ENCODE results near the gene ALPL. TPM values are rescaled to one million over a fixed set of nuclear protein-coding genes. Genes with fewer than 3 reads are reported as not detected.

The ALPL gene
- total and polyA plus RNA-seq, 2 donors (not counting 1 experiment from before 2014, with no cell fraction given): 1.3 to 3.6 TPM

GRCh38 chr1:21492356-21492625 is 16.9 kb upstream of the ALPL start:
- Histone ChIP-seq H3K4me2 (ENCODE audit: extremely low read depth, insufficient read depth, low read length) (no peak overlapping the region), H4K20me1 (ENCODE audit: control insufficient read depth, extremely low read depth, insufficient read depth, low read length) (no peaks in the 10 kb centered on the region), H3K27ac (ENCODE audit: insufficient read depth, low read length) (no peak overlapping the region), H2AFZ (ENCODE audit: low read length) (no peak overlapping the region), H3K9ac (ENCODE audit: insufficient read depth, low read length) (no peak overlapping the region), H3K27me3 (ENCODE audit: control insufficient read depth, insufficient read depth, low read length) (peaks cover 21% of the 10 kb centered on the region), H3K4me3 (replicated peaks in 1 of 4; ENCODE audit: control extremely low read depth in 1 of 4, insufficient read depth in 1 of 4, low read depth in 3 of 4, low read length in 4 of 4) (no peak overlapping the region), H3K4me1 (ENCODE audit: control insufficient read depth, extremely low read depth, insufficient read depth, low read length) (no peaks in the 10 kb centered on the region), H3K36me3 (ENCODE audit: control insufficient read depth, insufficient read depth, low read length) (no peaks in the 10 kb centered on the region), H3K79me2 (ENCODE audit: control insufficient read depth, insufficient read depth, low read length) (no peaks in the 10 kb centered on the region), H3K9me3 (ENCODE audit: control insufficient read depth, insufficient read depth, low read depth, low read length) (no peaks in the 10 kb centered on the region)
- TF ChIP-seq CTCF (conservative IDR thresholded peaks at IDR 0.05 in 1 of 2, IDR thresholded peaks at IDR 0.05 in 1 of 2; ENCODE audit: low read depth in 1 of 2, low read length in 2 of 2) (no peak), EZH2 (IDR thresholded peaks at IDR 0.05; ENCODE audit: low read length, missing control alignments) (no peak)
- DNase-seq (ENCODE audit: low read depth in 2 of 2): no peak

- Histone ChIP-seq H3K27ac (ENCODE audit: insufficient read depth, low read length) (no peak overlapping the region), H3K9me3 (ENCODE audit: control insufficient read depth, insufficient read depth, low read depth, low read length) (no peaks in the 10 kb centered on the region), H3K4me1 (ENCODE audit: control insufficient read depth, extremely low read depth, insufficient read depth, low read length) (no peaks in the 10 kb centered on the region), H3K4me3 (replicated peaks in 1 of 4; ENCODE audit: control extremely low read depth in 1 of 4, insufficient read depth in 1 of 4, low read depth in 3 of 4, low read length in 4 of 4) (no peak overlapping the region), H3K79me2 (ENCODE audit: control insufficient read depth, insufficient read depth, low read length) (no peaks in the 10 kb centered on the region), H3K36me3 (ENCODE audit: control insufficient read depth, insufficient read depth, low read length) (no peaks in the 10 kb centered on the region), H2AFZ (ENCODE audit: low read length) (no peak overlapping the region), H4K20me1 (ENCODE audit: control insufficient read depth, extremely low read depth, insufficient read depth, low read length) (no peaks in the 10 kb centered on the region), H3K27me3 (ENCODE audit: control insufficient read depth, insufficient read depth, low read length) (peaks cover 27% of the 10 kb centered on the region), H3K4me2 (ENCODE audit: extremely low read depth, insufficient read depth, low read length) (no peak overlapping the region), H3K9ac (ENCODE audit: insufficient read depth, low read length) (no peak overlapping the region)
- DNase-seq (ENCODE audit: low read depth in 2 of 2): no peak
- TF ChIP-seq EZH2 (IDR thresholded peaks at IDR 0.05; ENCODE audit: low read length, missing control alignments): no peak
- TF ChIP-seq CTCF (conservative IDR thresholded peaks at IDR 0.05 in 1 of 2, IDR thresholded peaks at IDR 0.05 in 1 of 2; ENCODE audit: low read depth in 1 of 2, low read length in 2 of 2): no peak
Observed at GRCh38 chr1:21494196-21494595, 15.0 kb upstream of the ALPL start.

- Histone ChIP-seq H3K27me3 (ENCODE audit: control insufficient read depth, insufficient read depth, low read length) (peaks cover 27% of the 10 kb centered on the region), H4K20me1 (ENCODE audit: control insufficient read depth, extremely low read depth, insufficient read depth, low read length) (no peaks in the 10 kb centered on the region), H2AFZ (ENCODE audit: low read length) (no peak overlapping the region), H3K27ac (ENCODE audit: insufficient read depth, low read length) (no peak overlapping the region), H3K9me3 (ENCODE audit: control insufficient read depth, insufficient read depth, low read depth, low read length) (no peaks in the 10 kb centered on the region), H3K79me2 (ENCODE audit: control insufficient read depth, insufficient read depth, low read length) (no peaks in the 10 kb centered on the region), H3K9ac (ENCODE audit: insufficient read depth, low read length) (no peak overlapping the region), H3K4me2 (ENCODE audit: extremely low read depth, insufficient read depth, low read length) (no peak overlapping the region), H3K4me1 (ENCODE audit: control insufficient read depth, extremely low read depth, insufficient read depth, low read length) (no peaks in the 10 kb centered on the region), H3K36me3 (ENCODE audit: control insufficient read depth, insufficient read depth, low read length) (no peaks in the 10 kb centered on the region), H3K4me3 (replicated peaks in 1 of 4; ENCODE audit: control extremely low read depth in 1 of 4, insufficient read depth in 1 of 4, low read depth in 3 of 4, low read length in 4 of 4) (no peak overlapping the region)
- TF ChIP-seq CTCF (conservative IDR thresholded peaks at IDR 0.05 in 1 of 2, IDR thresholded peaks at IDR 0.05 in 1 of 2; ENCODE audit: low read depth in 1 of 2, low read length in 2 of 2) (no peak), EZH2 (IDR thresholded peaks at IDR 0.05; ENCODE audit: low read length, missing control alignments) (no peak)
- DNase-seq (ENCODE audit: low read depth in 2 of 2): no peak
Observed at GRCh38 chr1:21495225-21495820, 13.9 kb upstream of the ALPL start.

Measured in fibroblast of lung (primary cell).